Gastroesophageal sphincter (tissue), 3 donors: ENCODE measurements around the gene GSG1L.
A peak's percentile ranks its signal among the peaks of the same experiment; 100 is the strongest.

Source experiments
- POLR2AphosphoS5 ChIP-seq: sonication (generic); formaldehyde crosslinking; IDR thresholded peaks from one replicate; pipeline ENCODE4 v1.6.1; 2017; ENCODE audit warnings: antibody characterized with exemption
- TF ChIP-seq, protein P1 (sequence below), 4 experiments: fragments of 200-600 bp in 2 of 4; fragments of 450-650 bp in 2 of 4; sonication (generic) in 1 of 4; IDR thresholded peaks; one replicate each; pipeline ENCODE4 v1.5.1; 2017 to 2019; ENCODE audit warnings: antibody characterized with exemption in 4 of 4, mild to moderate bottlenecking in 2 of 4, moderate library complexity in 2 of 4

DNA sequence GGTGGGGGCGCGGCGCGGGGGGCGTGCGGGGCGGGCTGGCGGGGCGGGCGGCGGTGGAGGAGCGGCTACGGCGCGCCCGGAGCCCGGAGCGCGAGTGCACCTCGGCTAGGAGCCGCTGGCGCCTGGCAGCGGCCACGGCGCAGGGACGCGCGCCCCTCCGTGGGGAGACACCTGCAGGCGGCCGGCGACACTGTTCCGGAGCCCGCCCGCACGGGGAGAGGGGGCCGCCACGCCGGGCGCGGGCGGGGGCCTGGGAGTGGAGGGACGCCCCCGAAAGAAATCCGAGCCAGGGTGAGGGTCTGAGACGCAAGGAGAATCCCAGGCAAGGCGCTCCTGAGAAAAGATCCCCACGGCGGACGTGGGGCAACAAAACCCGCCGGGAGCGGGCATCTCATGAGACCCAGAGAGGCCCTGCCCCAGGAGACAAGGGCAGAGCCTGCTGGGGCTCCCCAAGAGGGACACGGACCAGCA, at the start of gene GSG1L:
- TF ChIP-seq, protein P1, sequence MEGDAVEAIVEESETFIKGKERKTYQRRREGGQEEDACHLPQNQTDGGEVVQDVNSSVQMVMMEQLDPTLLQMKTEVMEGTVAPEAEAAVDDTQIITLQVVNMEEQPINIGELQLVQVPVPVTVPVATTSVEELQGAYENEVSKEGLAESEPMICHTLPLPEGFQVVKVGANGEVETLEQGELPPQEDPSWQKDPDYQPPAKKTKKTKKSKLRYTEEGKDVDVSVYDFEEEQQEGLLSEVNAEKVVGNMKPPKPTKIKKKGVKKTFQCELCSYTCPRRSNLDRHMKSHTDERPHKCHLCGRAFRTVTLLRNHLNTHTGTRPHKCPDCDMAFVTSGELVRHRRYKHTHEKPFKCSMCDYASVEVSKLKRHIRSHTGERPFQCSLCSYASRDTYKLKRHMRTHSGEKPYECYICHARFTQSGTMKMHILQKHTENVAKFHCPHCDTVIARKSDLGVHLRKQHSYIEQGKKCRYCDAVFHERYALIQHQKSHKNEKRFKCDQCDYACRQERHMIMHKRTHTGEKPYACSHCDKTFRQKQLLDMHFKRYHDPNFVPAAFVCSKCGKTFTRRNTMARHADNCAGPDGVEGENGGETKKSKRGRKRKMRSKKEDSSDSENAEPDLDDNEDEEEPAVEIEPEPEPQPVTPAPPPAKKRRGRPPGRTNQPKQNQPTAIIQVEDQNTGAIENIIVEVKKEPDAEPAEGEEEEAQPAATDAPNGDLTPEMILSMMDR (IDR thresholded peaks at IDR 0.05), result peak in 1 of 4 experiments; percentile 35
- no peak for TF ChIP-seq POLR2AphosphoS5
